GM18517 (cell line): ENCODE results near the gene WDR1.

Experiments
- ATAC-seq: cut with Tn5 transposase; IDR thresholded peaks from one replicate; pipeline ENCODE4 v1.9.1; 2021; ENCODE audit warnings: mild to moderate bottlenecking, moderate library complexity; ENCODE audit not compliant: unreplicated experiment

The WDR1 gene

GRCh38 chr4:10050261-10050661 lies 66.3 kb downstream of the WDR1 start:
- no peak for ATAC-seq

- ATAC-seq = no peak
Measured at GRCh38 chr4:10048941-10049697, 67.5 kb downstream of the WDR1 start.

GRCh38 chr4:10047967-10048366 lies 68.6 kb downstream of the WDR1 start:
- no peak for ATAC-seq

GRCh38 chr4:10046471-10046870 lies 70.1 kb downstream of the WDR1 start:
- ATAC-seq = no peak

GRCh38 chr4:10045481-10045880 lies 71.1 kb downstream of the WDR1 start:
- no peak for ATAC-seq

GRCh38 chr4:10041036-10041435 lies 75.6 kb downstream of the WDR1 start:
- no peak for ATAC-seq

- ATAC-seq = no peak
Measured at GRCh38 chr4:10040049-10040892, 76.3 kb downstream of the WDR1 start.

GRCh38 chr4:10036807-10037342 lies 79.7 kb downstream of the WDR1 start:
- ATAC-seq = no peak

GRCh38 chr4:10035130-10035529 lies 81.5 kb downstream of the WDR1 start:
- ATAC-seq = no peak

- ATAC-seq = no peak
Measured at GRCh38 chr4:10034612-10035104, 81.9 kb downstream of the WDR1 start.

- no peak for ATAC-seq
Measured at GRCh38 chr4:10034136-10034535, 82.5 kb downstream of the WDR1 start.

GRCh38 chr4:10033191-10033881 lies 83.3 kb downstream of the WDR1 start:
- ATAC-seq = no peak

GRCh38 chr4:10032625-10033024 lies 84.0 kb downstream of the WDR1 start:
- ATAC-seq = no peak

- no peak for ATAC-seq
Measured at GRCh38 chr4:10031668-10032590, 84.7 kb downstream of the WDR1 start.

- no peak for ATAC-seq
Measured at GRCh38 chr4:10030972-10031667, 85.5 kb downstream of the WDR1 start.

- no peak for ATAC-seq
Measured at GRCh38 chr4:10029403-10029802, 87.2 kb downstream of the WDR1 start.

- no peak for ATAC-seq
Measured at GRCh38 chr4:10028910-10029309, 87.7 kb downstream of the WDR1 start.

GRCh38 chr4:10026485-10026884 lies 90.1 kb downstream of the WDR1 start:
- no peak for ATAC-seq

GRCh38 chr4:10025230-10025806 lies 91.3 kb downstream of the WDR1 start:
- ATAC-seq = no peak
